ENCODE results near the gene MLXIP.
A peak's percentile ranks its signal among the peaks of the same experiment; 100 is the strongest.

The MLXIP gene

GRCh38 chr12:122189626-122190475 lies 111.3 kb downstream of the MLXIP start:
- no peak for DNase-seq (ENCODE audit: low spot score)

GRCh38 chr12:122190842-122191668 lies 112.5 kb downstream of the MLXIP start:
- DNase-seq (ENCODE audit: low spot score) = peak; percentile 89

DNA sequence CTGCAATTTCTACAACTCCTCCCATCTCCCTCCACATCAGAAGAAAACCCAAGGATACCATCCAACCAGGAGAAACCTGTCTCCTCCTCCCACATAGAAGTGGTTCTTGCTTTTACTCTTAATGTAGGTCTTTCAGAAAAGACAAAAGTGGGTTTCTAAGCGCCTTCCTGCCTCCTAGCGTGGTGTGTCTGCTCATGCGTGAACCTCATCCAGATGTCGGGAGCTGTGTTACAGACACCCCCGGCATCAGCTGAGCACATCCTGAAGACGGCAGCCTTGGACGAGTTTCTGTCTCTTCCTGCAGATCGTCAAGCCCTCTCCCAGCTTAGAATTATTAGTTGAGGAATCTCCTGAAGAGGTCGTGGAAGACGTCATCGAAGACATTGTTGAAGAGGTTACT lies 113.9 kb downstream of the MLXIP start:
- DNase-seq (ENCODE audit: low spot score) = no peak

- DNase-seq (ENCODE audit: low spot score) = no peak
Observed at GRCh38 chr12:122194804-122195203, 116.2 kb downstream of the MLXIP start.

- no peak for DNase-seq (ENCODE audit: low spot score)
Observed at GRCh38 chr12:122195405-122195804, 116.8 kb downstream of the MLXIP start.
